SH-SY5Y (cell line): ENCODE data around the gene CDH15.

Source experiments
- GATA2 ChIP-seq: IDR thresholded peaks from 2 replicates; pipeline ENCODE4 v1.6.1; 2011; ENCODE audit warnings: mild to moderate bottlenecking, low read depth, low read length
- GATA3 ChIP-seq: IDR thresholded peaks from 2 replicates; pipeline ENCODE4 v1.6.1; 2011; ENCODE audit warnings: low read depth, mild to moderate bottlenecking, low read length, moderate library complexity

DNA sequence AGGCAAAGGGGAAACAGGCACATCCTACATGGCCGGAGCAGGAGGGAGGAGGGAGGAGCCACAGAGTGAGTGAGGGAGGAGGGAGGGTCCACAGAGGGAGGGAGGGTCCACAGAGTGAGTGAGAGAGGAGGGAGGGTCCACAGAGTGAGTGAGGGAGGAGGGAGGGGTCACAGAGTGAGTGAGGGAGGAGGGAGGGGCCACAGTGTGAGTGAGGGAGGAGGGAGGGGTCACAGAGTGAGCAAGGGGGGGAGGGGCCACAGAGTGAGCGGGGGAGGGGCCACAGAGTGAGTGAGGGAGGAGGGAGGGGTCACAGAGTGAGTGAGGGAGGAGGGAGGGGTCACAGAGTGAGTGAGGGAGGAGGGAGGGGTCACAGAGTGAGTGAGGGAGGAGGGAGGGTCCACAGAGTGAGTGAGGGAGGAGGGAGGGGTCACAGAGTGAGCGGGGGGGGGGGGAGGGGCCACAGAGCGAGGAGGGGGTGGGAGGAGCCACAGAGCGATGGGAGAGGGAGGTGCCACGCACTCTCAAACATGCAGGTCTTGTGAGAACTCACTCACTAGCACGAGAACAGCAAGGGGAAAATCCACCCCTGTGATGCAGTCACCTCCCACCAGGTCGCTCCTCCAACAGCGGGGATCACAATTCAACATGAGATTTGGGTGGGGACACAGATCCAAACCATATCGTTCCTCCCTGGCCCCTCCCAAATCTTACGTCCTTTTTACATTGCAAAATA is 24.3 kb upstream of the CDH15 start:
- TF ChIP-seq GATA2, result no peak
- no peak for TF ChIP-seq GATA3
